ENCODE data around the gene MEF2A.

GRCh38 chr15:99707473-99708270 is 141.9 kb downstream of the MEF2A start:
- TF ChIP-seq POLR2A (IDR thresholded peaks at IDR 0.05; ENCODE audit: low read depth, low read length) = no peak
- no peak for TF ChIP-seq POLR2AphosphoS5 (IDR thresholded peaks at IDR 0.05; ENCODE audit: low read depth, low read length)
- no peak for TF ChIP-seq TAF1 (IDR thresholded peaks at IDR 0.05; ENCODE audit: borderline replicate concordance, low read depth, low read length)
